IPS-NIHi11 (cell line): ENCODE measurements around the gene ACKR2.
"Not testable (repeated sequence)": the region's sequence is repeated elsewhere in the genome, so short reads cannot be mapped to it uniquely, and the experiment has no call there.

Experiments used
- DNase-seq: peaks from one replicate; pipeline ENCODE4 v3.0.0; 2012; ENCODE audit warnings: mixed read lengths, low spot score

The ACKR2 gene

GRCh38 chr3:42801784-42802183 is 7.5 kb upstream of the ACKR2 start:
- DNase-seq = no peak

GRCh38 chr3:42802876-42803413 is 6.3 kb upstream of the ACKR2 start:
- DNase-seq = no peak

- peak; percentile 43 for DNase-seq
Measured at GRCh38 chr3:42803414-42804105, 5.7 kb upstream of the ACKR2 start.

GRCh38 chr3:42804106-42804830 is 5.0 kb upstream of the ACKR2 start, which contains the start of gene HIGD1A:
HIGD1A (minus strand) TSS chr3:42804490; CDS start chr3:42794253, 10,237 bp downstream.
- DNase-seq = peak; percentile 98

- DNase-seq = no peak
Measured at GRCh38 chr3:42804831-42805132, 4.5 kb upstream of the ACKR2 start.

- DNase-seq = peak; percentile 32
Measured at GRCh38 chr3:42805141-42805821, 4.0 kb upstream of the ACKR2 start.

- no peak for DNase-seq
Measured at GRCh38 chr3:42807929-42808328, 1.3 kb upstream of the ACKR2 start.

GRCh38 chr3:42810706-42811105 is 1.5 kb downstream of the ACKR2 start:
- DNase-seq = not testable (repeated sequence)

GRCh38 chr3:42811118-42811883 is 2.1 kb downstream of the ACKR2 start:
- DNase-seq = not testable (repeated sequence)

- DNase-seq = no peak
Measured at GRCh38 chr3:42814246-42814645, 5.0 kb downstream of the ACKR2 start.

GRCh38 chr3:42814914-42815507 is 5.8 kb downstream of the ACKR2 start:
- no peak for DNase-seq

GRCh38 chr3:42815826-42816225 is 6.6 kb downstream of the ACKR2 start:
- no peak for DNase-seq

GRCh38 chr3:42819351-42819965 is 10.2 kb downstream of the ACKR2 start:
- DNase-seq = peak; percentile 35

GRCh38 chr3:42820746-42821051 is 11.5 kb downstream of the ACKR2 start:
- no peak for DNase-seq

GRCh38 chr3:42822828-42823227 is 13.6 kb downstream of the ACKR2 start:
- DNase-seq = no peak

GRCh38 chr3:42823351-42823750 is 14.1 kb downstream of the ACKR2 start:
- DNase-seq = no peak

GRCh38 chr3:42826141-42826540 is 16.9 kb downstream of the ACKR2 start:
- no peak for DNase-seq

GRCh38 chr3:42827023-42827422 is 17.8 kb downstream of the ACKR2 start:
- no peak for DNase-seq

GRCh38 chr3:42827654-42828053 is 18.4 kb downstream of the ACKR2 start:
- no peak for DNase-seq

GRCh38 chr3:42829083-42829627 is 19.9 kb downstream of the ACKR2 start:
- DNase-seq = no peak
